ENCODE results near the gene TMEM114. TPM values are rescaled to one million over a fixed set of nuclear protein-coding genes. Genes with fewer than 3 reads are reported as not detected.
A peak's percentile ranks its signal among the peaks of the same experiment; 100 is the strongest.
"Not testable (repeated sequence)": the region's sequence is repeated elsewhere in the genome, so short reads cannot be mapped to it uniquely, and the experiment has no call there.

The TMEM114 gene
- total RNA-seq, 2 donors from 2014 or later = not detected

- no peaks in the 10 kb centered on the region for H3K36me3 ChIP-seq
- H3K4me3 ChIP-seq = no peak overlapping the region
- no peaks in the 10 kb centered on the region for H3K9me3 ChIP-seq
- TF ChIP-seq, protein P1, sequence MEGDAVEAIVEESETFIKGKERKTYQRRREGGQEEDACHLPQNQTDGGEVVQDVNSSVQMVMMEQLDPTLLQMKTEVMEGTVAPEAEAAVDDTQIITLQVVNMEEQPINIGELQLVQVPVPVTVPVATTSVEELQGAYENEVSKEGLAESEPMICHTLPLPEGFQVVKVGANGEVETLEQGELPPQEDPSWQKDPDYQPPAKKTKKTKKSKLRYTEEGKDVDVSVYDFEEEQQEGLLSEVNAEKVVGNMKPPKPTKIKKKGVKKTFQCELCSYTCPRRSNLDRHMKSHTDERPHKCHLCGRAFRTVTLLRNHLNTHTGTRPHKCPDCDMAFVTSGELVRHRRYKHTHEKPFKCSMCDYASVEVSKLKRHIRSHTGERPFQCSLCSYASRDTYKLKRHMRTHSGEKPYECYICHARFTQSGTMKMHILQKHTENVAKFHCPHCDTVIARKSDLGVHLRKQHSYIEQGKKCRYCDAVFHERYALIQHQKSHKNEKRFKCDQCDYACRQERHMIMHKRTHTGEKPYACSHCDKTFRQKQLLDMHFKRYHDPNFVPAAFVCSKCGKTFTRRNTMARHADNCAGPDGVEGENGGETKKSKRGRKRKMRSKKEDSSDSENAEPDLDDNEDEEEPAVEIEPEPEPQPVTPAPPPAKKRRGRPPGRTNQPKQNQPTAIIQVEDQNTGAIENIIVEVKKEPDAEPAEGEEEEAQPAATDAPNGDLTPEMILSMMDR (IDR thresholded peaks at IDR 0.05) = no peak
- H3K27me3 ChIP-seq = peaks cover 0 to 6% of the 10 kb centered on the region in 2 donors
- H3K4me1 ChIP-seq = peaks cover 0 to 6% of the 10 kb centered on the region in 2 donors
- H3K27ac ChIP-seq = no peak overlapping the region
- DNase-seq (ENCODE audit: low spot score) = no peak
These were observed 18.0 kb downstream of the TMEM114 start for GRCh38 chr16:8572063-8572918.

- TF ChIP-seq, protein P1 (IDR thresholded peaks at IDR 0.05) = no peak
- H3K4me1 ChIP-seq = peaks cover 0 to 6% of the 10 kb centered on the region in 2 donors
- no peak overlapping the region for H3K4me3 ChIP-seq
- peaks cover 0 to 6% of the 10 kb centered on the region in 2 donors for H3K27me3 ChIP-seq
- DNase-seq (ENCODE audit: low spot score) = no peak
- H3K9me3 ChIP-seq = no peaks in the 10 kb centered on the region
- no peaks in the 10 kb centered on the region for H3K36me3 ChIP-seq
- no peak overlapping the region for H3K27ac ChIP-seq
These were observed 19.2 kb downstream of the TMEM114 start for GRCh38 chr16:8571061-8571596.

DNA sequence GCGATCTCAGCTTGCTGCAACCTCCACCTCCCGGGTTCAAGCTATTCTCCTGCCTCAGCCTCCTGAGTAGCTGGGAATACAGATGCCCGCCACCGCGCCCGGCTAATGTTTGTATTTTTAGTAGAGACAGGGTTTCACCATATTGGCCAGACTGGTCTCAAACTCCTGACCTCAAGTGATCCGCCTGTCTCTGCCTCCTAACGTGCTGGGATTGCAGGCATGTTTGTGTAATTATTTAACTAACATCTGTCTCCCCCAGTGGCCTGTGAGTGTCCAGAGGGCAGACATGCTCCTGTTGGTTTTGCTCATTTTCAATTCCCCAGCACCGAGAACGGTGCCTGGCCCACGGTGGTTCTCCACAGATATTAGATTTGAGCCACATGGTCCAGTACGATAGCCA lies 19.9 kb downstream of the TMEM114 start:
- H3K4me1 ChIP-seq; H3K9me3 ChIP-seq; H3K36me3 ChIP-seq; H3K4me3 ChIP-seq; H3K27ac ChIP-seq; DNase-seq (ENCODE audit: low spot score); H3K27me3 ChIP-seq: not testable (repeated sequence)

GRCh38 chr16:8569650-8570346 lies 20.5 kb downstream of the TMEM114 start:
- no peaks in the 10 kb centered on the region for H3K9me3 ChIP-seq
- peak overlapping the region in 1 of 2 donors; percentile 4 for H3K4me3 ChIP-seq
- peaks cover 0 to 6% of the 10 kb centered on the region in 2 donors for H3K4me1 ChIP-seq
- no peak overlapping the region for H3K27ac ChIP-seq
- peaks cover 0 to 6% of the 10 kb centered on the region in 2 donors for H3K27me3 ChIP-seq
- TF ChIP-seq, protein P1 (IDR thresholded peaks at IDR 0.05) = no peak
- DNase-seq (ENCODE audit: low spot score) = no peak
- no peaks in the 10 kb centered on the region for H3K36me3 ChIP-seq

DNA sequence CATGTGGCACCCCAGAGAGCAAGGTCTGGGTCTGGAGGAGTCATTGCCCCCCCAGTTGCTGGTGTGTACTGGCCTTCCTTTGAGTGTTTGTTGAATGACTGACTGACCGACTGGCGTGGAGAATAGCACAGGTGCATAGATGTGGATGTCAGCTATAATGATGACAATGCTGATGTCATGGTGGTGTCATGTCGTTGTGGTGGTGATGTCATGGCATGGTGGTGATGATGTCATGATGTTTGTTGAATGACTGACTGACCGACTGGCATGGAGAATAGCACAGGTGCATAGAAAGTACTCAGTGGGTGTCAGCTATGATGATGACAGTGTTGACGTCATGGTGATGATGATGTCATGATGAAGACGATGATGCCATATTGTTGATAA lies 22.1 kb downstream of the TMEM114 start:
- no peak for DNase-seq (ENCODE audit: low spot score)
- H3K4me1 ChIP-seq = peaks cover 0 to 6% of the 10 kb centered on the region in 2 donors
- no peaks in the 10 kb centered on the region for H3K9me3 ChIP-seq
- H3K4me3 ChIP-seq = no peak overlapping the region
- no peaks in the 10 kb centered on the region for H3K36me3 ChIP-seq
- no peak overlapping the region for H3K27ac ChIP-seq
- TF ChIP-seq, protein P1 (IDR thresholded peaks at IDR 0.05) = no peak
- peaks cover 0 to 6% of the 10 kb centered on the region in 2 donors for H3K27me3 ChIP-seq
